Mammary epithelial cell (primary cell): ENCODE results near the gene ARL10.

Experiments
- EZH2 ChIP-seq: IDR thresholded peaks from 2 replicates; pipeline ENCODE4 v1.6.1; 2012; ENCODE audit warnings: low read length, inconsistent platforms, borderline replicate concordance
- TF ChIP-seq, protein P1 (sequence below), 2 donors: IDR thresholded peaks in 1 of 2; conservative IDR thresholded peaks in 1 of 2; 2 replicates each; pipeline ENCODE4 v1.5.1; 2011 to 2012; ENCODE audit warnings: inconsistent platforms in 2 of 2, low read length in 2 of 2, mild to moderate bottlenecking in 2 of 2, control low read depth in 1 of 2, low read depth in 1 of 2; ENCODE audit not compliant: insufficient read depth in 1 of 2; ENCODE audit errors: extremely low read depth in 1 of 2

DNA sequence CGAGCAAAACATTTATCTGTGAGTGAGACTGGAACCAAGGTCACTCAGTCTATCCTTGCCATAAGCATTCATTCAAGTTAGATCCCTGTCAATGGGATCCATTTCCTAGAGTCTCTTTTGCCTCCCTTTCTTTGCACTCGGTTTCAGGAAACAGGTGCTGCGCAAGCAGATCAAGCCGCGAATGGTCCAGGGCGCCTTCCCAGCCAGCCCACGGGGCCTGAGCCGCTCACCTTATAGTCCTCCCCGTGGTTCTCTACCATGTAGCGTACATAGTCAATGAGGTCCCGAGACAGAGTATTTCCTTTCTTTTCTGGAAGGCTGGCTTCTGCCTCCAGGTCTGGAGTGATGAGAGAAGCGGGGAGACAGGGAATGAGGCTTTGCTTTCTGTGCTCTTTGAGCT lies 19.7 kb downstream of the ARL10 start:
- TF ChIP-seq, protein P1, sequence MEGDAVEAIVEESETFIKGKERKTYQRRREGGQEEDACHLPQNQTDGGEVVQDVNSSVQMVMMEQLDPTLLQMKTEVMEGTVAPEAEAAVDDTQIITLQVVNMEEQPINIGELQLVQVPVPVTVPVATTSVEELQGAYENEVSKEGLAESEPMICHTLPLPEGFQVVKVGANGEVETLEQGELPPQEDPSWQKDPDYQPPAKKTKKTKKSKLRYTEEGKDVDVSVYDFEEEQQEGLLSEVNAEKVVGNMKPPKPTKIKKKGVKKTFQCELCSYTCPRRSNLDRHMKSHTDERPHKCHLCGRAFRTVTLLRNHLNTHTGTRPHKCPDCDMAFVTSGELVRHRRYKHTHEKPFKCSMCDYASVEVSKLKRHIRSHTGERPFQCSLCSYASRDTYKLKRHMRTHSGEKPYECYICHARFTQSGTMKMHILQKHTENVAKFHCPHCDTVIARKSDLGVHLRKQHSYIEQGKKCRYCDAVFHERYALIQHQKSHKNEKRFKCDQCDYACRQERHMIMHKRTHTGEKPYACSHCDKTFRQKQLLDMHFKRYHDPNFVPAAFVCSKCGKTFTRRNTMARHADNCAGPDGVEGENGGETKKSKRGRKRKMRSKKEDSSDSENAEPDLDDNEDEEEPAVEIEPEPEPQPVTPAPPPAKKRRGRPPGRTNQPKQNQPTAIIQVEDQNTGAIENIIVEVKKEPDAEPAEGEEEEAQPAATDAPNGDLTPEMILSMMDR (conservative IDR thresholded peaks at IDR 0.05 in 1 of 2, IDR thresholded peaks at IDR 0.05 in 1 of 2; ENCODE audit: extremely low read depth in 1 of 2, insufficient read depth in 1 of 2, low read depth in 1 of 2, low read length in 2 of 2) = no peak
- TF ChIP-seq EZH2 = no peak
